GM13976 (cell line): ENCODE data around the gene HYAL1.
"Not testable (repeated sequence)": the region's sequence is repeated elsewhere in the genome, so short reads cannot be mapped to it uniquely, and the experiment has no call there.

Experiments
- DNase-seq: peaks from one replicate; pipeline ENCODE4 v3.0.0; 2012; ENCODE audit warnings: low spot score
- CTCF ChIP-seq: IDR thresholded peaks from 2 replicates; pipeline ENCODE4 v1.5.1; 2012; ENCODE audit warnings: borderline replicate concordance, mild to moderate bottlenecking; ENCODE audit not compliant: insufficient read depth; ENCODE audit errors: extremely low read depth, missing control alignments, control extremely low read depth
- in situ Hi-C: fragments of 300-500 bp; cut with MboI; formaldehyde crosslinking; loops from one replicate; pipeline ENCODE4 v1.12.0; 2022; ENCODE audit warnings: low sequenced_read_pairs, mixed read lengths, inconsistent platforms; ENCODE audit not compliant: unreplicated experiment

The HYAL1 gene

GRCh38 chr3:50318163-50318562 is 14.8 kb upstream of the HYAL1 start:
- no peak for DNase-seq
- in situ Hi-C loops = no loop called here
- no peak for TF ChIP-seq CTCF

- no peak for TF ChIP-seq CTCF
- no peak for DNase-seq
- in situ Hi-C loops = no loop called here
Measured at GRCh38 chr3:50317300-50317699, 13.9 kb upstream of the HYAL1 start.

DNA sequence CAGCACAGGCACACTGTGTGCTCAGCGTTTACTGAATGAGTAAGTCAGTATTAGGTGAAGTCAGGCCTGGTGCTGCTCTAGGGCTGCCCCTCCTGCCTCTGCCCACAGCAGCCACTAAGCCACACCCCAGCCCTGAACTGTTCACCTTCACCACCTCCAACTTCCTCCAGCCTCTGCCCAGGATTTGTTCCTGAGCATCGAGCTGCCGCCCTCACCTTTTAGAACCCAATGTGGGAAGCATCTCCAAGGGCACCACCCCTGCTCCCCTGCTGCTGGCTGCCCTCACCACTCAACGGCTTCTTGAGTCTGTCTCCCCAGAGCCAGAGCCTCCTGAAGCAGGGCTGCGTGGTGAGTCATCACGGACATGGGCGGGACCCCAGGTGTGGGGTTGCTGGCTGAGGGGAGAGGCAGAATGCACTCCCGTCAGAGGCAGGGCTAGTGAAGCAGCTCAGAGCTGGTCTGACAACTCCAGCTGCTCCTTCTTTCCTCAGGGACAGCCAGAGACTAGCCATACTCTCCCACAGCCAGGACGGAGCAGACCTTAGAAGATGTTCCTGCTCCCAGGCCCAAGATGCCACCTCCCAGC is 13.4 kb upstream of the HYAL1 start:
- in situ Hi-C loops = no loop called here
- no peak for DNase-seq
- no peak for TF ChIP-seq CTCF

GRCh38 chr3:50314816-50315215 is 11.4 kb upstream of the HYAL1 start:
- DNase-seq = no peak
- in situ Hi-C loops = no loop called here
- TF ChIP-seq CTCF = no peak

GRCh38 chr3:50314342-50314741 is 11.0 kb upstream of the HYAL1 start:
- DNase-seq = no peak
- TF ChIP-seq CTCF = no peak
- in situ Hi-C loops = no loop called here

DNA sequence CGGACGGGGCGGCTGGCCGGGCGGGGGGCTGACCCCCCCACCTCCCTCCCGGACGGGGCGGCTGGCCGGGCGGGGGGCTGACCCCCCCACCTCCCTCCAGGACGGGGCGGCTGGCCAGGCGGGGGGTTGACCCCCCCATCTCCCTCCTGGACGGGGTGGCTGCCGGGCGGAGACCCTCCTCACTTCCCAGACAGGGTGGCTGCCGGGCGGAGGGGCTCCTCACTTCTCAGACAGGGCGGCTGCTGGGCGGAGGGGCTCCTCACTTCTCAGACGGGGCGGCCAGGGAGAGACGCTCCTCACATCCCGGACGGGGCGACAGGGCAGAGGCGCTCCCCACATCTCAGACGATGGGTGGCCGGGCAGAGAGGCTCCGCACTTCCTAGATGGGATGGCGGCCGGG is 8.7 kb upstream of the HYAL1 start:
- in situ Hi-C loops, DNase-seq: not testable (repeated sequence)

- in situ Hi-C loops = no loop called here
- DNase-seq = no peak
- TF ChIP-seq CTCF = no peak
Measured at GRCh38 chr3:50304601-50305000, 1.2 kb upstream of the HYAL1 start.
